Hematopoietic multipotent progenitor cell treated with erythropoietin and hydrocortisone succinate and interleukin-3 and kit ligand, for 6 days (in vitro differentiated cells): ENCODE data around the gene TMEM87B.
A peak's percentile ranks its signal among the peaks of the same experiment; 100 is the strongest.
"Not testable (repeated sequence)": the region's sequence is repeated elsewhere in the genome, so short reads cannot be mapped to it uniquely, and the experiment has no call there.

Experiments
- DNase-seq: peaks from one replicate; pipeline ENCODE4 v3.0.0-alpha.2; 2015

The TMEM87B gene

DNA sequence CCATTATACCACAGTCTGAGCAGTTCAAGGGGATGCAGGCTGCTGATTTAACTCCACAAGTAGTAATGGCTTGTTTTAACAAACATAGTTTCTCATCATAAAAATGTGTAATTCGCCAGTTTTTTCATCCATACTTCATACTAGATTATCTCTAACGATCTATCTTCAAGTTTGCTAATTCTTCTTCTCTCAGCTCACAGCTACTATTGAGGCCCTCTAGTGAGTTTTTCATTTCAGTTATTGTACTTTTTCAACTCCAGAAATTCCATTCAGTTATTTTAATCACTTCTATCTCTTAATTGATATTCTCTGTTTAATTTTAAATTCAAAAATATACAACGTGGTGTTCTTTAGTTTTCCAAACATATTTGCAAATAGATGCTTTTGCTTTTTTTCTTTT is 20.1 kb upstream of the TMEM87B start:
- DNase-seq: no peak

- DNase-seq: peak; percentile 82
Measured at GRCh38 chr2:112035786-112036185, 19.3 kb upstream of the TMEM87B start.

DNA sequence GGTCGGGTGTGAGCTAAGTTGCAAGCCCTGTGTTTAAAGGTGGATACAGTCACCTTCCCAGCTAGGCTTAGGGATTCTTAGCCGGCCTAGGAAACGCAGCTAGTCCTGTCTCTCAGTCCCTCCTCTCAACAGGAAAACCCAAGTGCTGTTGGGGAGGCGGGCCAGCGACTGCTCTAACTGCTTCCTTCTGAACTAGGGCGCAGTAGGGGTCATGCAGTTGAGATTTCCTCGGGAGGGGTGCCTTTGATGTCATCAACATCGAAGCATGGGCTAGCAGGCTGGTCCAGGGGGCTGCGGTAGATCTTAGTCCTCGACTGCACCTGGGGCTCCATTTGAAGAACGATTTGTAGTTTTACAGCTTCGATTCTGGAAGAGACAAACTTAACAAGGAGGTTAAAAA is 15.5 kb upstream of the TMEM87B start:
- DNase-seq: not testable (repeated sequence)

DNA sequence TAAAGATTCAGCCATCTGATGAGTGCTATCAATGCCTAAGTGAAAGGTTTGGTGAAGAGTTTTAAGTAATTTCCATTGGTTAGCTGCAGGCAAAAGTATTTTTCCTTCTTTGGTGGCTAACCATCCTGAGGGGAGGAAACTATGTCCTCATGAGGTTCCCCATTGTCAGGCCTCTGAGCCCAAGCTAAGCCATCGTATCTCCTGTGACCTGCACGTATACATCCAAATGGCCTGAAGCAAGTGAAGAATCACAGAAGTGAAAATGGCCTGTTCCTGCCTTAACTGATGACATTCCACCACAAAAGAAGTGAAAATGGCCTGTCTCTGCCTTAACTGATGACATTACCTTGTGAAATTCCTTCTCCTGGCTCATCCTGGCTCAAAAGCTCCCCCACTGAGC is 15.0 kb upstream of the TMEM87B start:
- DNase-seq: not testable (repeated sequence)

DNA sequence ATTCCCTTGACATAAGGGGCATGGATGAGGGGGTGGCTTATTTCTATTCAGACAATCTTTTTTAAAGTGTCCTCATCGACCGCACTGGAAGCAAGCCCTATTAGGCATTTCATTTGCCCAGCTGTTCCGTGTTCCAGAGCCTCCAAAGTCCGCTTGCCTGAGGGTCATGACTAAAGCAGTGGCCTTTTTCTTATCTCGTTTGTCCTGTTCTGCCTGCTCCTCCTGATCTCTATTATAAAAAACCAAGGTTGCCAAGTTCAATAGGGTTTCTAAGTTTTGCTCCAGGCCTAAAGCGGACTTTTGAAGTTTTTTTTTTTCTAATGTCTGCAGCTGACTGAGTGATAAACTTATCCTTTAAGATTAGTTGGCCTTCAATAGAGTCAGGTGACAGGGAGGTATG is 13.6 kb upstream of the TMEM87B start:
- not testable (repeated sequence) for DNase-seq

DNA sequence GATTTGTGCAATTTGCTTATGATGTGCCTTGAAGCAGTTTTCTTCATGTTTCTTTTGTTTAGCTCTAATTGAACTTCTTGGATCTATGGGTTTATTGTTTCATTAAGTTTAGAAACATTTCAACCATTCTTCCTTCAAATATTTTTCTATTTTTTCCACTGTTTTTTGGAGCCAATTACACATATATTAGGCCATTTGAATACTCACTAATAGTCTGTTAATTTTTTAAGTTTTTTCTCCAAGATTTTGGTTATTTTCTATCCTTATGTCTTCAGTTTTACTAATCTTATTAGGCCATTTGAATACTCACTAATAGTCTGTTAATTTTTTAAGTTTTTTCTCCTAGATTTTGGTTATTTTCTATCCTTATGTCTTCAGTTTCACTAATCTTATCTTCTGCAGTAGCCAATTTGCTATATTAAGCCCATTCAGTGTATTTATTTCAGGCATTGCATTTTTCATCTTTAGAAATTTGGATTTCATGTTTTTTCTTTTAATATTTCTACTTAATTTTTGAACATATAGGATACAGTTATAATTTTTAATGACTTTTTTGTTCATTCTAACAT is 9.5 kb upstream of the TMEM87B start:
- DNase-seq: no peak

GRCh38 chr2:112046231-112046630 is 8.8 kb upstream of the TMEM87B start:
- DNase-seq: no peak

GRCh38 chr2:112047537-112048235 is 7.4 kb upstream of the TMEM87B start:
- DNase-seq: peak; percentile 94

GRCh38 chr2:112048236-112048592 is 6.9 kb upstream of the TMEM87B start:
- DNase-seq: no peak

GRCh38 chr2:112048887-112049286 is 6.2 kb upstream of the TMEM87B start:
- DNase-seq: peak; percentile 83

GRCh38 chr2:112050316-112050715 is 4.8 kb upstream of the TMEM87B start:
- no peak for DNase-seq

DNA sequence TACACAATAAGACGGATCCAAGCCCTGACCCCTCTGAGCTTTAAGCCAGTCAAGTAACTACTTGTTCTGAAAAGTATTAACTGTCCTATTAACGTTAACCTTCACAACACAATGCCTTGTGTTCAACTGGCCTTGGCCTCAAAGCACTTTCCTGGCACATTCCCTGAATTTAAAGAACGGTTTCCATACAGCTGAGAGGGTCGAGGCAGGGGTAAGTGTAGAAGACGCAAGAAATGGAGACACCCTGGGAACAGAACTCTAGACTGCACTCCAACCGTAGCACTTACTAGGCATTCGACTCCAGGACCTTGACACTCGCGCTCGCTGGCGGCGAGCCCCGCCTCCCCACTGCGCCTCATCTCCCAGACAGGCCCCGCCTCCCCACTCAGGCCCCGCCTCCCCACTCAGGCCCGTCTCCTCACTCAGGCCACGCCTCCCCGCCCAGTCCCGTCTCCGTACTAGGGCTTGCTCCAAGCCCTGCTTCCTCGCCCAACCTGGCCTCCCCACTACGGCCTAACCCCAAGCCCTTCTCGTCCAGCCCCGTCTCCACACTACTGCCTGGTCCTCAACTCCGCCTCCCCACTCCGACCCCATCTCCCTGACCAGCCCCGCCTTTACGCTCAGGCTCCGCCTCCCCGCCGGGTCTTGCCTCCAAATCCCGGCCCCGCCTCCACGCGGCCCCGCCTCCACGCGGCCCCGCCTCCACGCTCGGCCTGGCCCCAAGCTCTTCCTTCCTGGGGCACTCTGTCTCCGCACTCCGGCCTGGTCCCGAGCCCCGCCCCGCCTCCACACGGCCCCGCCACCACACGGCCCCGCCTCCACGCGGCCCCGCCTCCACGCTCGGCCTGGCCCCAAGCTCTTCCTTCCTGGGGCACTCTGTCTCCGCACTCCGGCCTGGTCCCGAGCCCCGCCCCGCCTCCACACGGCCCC is 887 bp upstream of the TMEM87B start:
- peak; percentile 97 for DNase-seq

- DNase-seq: peak; percentile 85
Measured at GRCh38 chr2:112055730-112056625, 909 bp downstream of the TMEM87B start.

GRCh38 chr2:112056626-112056987 is 1.5 kb downstream of the TMEM87B start:
- no peak for DNase-seq

- DNase-seq: no peak
Measured at GRCh38 chr2:112059671-112060070, 4.6 kb downstream of the TMEM87B start.

GRCh38 chr2:112061299-112061698 is 6.2 kb downstream of the TMEM87B start:
- no peak for DNase-seq

DNA sequence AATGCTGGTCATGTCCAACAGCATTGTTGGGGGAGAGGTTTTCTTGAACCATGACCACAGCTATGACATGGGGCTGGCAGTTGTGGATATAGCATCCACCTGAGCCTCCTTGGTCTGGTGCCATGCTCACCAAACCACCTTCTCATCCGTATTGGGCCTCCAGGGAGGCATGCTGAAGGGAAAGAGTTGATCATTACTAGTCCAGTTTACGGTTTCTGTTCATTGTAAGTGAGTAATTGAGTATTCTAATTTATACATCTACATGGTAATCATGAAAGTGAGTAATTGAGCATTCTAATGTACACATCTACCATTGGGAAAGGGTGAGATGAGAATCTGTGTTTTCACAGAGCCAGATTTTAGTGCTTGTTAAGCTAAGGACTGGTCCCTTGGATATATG is 6.8 kb downstream of the TMEM87B start:
- DNase-seq: no peak

DNA sequence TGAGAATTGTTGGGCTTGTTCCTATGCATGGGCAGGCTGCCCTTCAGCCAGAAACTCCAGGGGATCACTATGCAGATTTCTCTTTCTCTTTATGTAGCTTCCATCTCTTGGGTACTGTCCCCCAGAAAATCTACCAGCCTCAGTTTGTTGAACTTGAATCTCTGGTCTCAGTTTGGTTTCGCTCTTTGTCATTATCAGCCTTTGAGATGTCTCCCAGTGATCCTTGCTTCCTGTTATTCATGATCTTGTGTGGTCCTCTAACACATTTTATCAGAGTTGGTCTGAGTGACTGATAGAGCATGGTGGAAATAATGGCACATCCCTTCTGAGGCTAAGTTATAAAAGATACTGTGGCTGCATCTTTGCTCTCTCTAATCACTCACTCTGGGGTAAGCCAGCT is 7.8 kb downstream of the TMEM87B start:
- DNase-seq: no peak

- DNase-seq: no peak
Measured at GRCh38 chr2:112065486-112065885, 10.4 kb downstream of the TMEM87B start.

- DNase-seq: no peak
Measured at GRCh38 chr2:112065966-112066365, 10.9 kb downstream of the TMEM87B start.

DNA sequence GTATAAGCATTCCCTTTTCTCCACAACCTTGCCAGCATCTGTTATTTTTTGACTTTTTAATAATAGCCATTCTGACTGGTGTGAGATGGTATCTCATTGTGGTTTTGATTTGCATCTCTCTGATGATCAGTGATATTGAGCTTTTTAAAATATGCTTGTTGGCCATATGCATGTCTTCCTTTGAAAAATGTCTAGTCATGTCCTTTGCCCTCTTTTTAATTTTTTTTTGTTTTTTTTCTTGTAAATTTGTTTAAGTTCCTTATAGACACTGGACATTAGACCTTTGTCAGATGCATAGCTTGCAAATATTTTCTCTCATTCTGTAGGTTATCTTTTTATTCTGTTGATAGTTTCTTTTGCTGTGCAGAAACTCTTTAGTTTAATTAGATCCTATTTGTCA is 14.7 kb downstream of the TMEM87B start:
- DNase-seq: not testable (repeated sequence)

DNA sequence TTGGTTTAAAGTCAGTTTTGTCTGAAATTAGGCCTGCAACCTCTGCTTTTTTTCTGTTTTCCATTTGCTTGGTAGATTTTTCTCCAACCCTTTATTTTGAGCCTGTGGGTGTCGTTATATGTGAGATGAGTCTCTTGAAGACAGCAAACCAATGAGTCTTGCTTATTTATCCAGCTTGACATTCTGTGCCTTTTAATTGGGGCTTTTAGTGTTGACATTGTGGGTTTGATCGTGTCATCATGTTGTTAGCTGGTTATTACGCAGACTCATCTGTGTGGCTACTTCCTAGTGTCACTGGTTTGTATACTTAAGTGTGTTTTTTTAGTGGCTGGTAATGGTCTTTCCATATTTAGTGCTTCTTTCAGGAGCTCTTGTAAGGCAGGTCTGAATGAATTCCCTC is 18.8 kb downstream of the TMEM87B start:
- no peak for DNase-seq

- no peak for DNase-seq
Measured at GRCh38 chr2:112074506-112074905, 19.4 kb downstream of the TMEM87B start.
